Breast epithelium (tissue), 3 donors: ENCODE data around the gene WARS2.

Experiments used
- POLR2A ChIP-seq: fragments of 450-650 bp; IDR thresholded peaks from one replicate; pipeline ENCODE4 v1.6.1; 2016; ENCODE audit warnings: antibody characterized with exemption, mild to moderate bottlenecking, moderate library complexity
- POLR2AphosphoS5 ChIP-seq, 3 donors: sonication (generic); formaldehyde crosslinking; IDR thresholded peaks; one replicate each; pipeline ENCODE4 v1.6.1; 2017; ENCODE audit warnings: antibody characterized with exemption in 3 of 3
- TF ChIP-seq, protein P1 (sequence below), 3 donors: fragments of 450-650 bp; IDR thresholded peaks; one replicate each; pipeline ENCODE4 v1.5.1; 2016 to 2017; ENCODE audit warnings: antibody characterized with exemption in 3 of 3, mild to moderate bottlenecking in 3 of 3, moderate library complexity in 3 of 3

DNA sequence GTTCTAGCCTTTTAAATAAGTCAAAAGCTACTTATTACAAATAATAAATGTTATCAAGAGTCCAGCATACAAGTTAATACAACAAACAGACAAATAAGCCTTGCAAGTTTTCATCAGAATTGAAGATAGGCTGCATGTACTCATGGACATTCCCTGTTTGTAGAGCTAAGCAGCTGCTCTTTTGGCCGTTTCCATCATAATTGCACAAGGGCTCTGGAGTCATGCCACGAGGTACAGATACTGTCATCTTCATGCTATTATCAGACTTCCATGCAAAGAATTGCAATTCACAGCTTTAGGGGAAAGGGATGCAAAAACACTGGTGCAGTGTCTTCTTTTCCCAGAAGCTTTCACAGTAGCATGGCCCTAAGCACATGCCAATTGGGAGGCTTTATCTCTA, 99.5 kb downstream of the WARS2 start:
- TF ChIP-seq, protein P1, sequence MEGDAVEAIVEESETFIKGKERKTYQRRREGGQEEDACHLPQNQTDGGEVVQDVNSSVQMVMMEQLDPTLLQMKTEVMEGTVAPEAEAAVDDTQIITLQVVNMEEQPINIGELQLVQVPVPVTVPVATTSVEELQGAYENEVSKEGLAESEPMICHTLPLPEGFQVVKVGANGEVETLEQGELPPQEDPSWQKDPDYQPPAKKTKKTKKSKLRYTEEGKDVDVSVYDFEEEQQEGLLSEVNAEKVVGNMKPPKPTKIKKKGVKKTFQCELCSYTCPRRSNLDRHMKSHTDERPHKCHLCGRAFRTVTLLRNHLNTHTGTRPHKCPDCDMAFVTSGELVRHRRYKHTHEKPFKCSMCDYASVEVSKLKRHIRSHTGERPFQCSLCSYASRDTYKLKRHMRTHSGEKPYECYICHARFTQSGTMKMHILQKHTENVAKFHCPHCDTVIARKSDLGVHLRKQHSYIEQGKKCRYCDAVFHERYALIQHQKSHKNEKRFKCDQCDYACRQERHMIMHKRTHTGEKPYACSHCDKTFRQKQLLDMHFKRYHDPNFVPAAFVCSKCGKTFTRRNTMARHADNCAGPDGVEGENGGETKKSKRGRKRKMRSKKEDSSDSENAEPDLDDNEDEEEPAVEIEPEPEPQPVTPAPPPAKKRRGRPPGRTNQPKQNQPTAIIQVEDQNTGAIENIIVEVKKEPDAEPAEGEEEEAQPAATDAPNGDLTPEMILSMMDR (IDR thresholded peaks at IDR 0.05) = no peak
- TF ChIP-seq POLR2A (no peak), POLR2AphosphoS5 (IDR thresholded peaks at IDR 0.05) (no peak)
